Fibroblast of lung (primary cell): Measurements from ENCODE around the gene PI4K2B. TPM values are rescaled to one million over a fixed set of nuclear protein-coding genes. Genes with fewer than 3 reads are reported as not detected.
A peak's percentile ranks its signal among the peaks of the same experiment; 100 is the strongest.

Experiments
- DNase-seq, 2 donors: peaks; one replicate each; pipeline versions ENCODE4 v3.0.0 to v3.0.0-alpha.2; 2010; ENCODE audit warnings: low read depth in 2 of 2
- H2AFZ ChIP-seq: 2 replicates; pipeline ENCODE4 v1.5.1; 2012; ENCODE audit warnings: low read length, control low read depth, inconsistent platforms
- H3K27ac ChIP-seq: 2 replicates; pipeline ENCODE4 v1.5.1; 2011; ENCODE audit warnings: low read length, control low read depth; ENCODE audit not compliant: insufficient read depth
- H3K27me3 ChIP-seq: 2 replicates; pipeline ENCODE4 v1.5.1; 2011; ENCODE audit warnings: mild to moderate bottlenecking, low read length; ENCODE audit not compliant: control insufficient read depth, insufficient read depth
- H3K36me3 ChIP-seq: 2 replicates; pipeline ENCODE4 v1.5.1; 2011; ENCODE audit warnings: low read length; ENCODE audit not compliant: control insufficient read depth, insufficient read depth
- H3K4me1 ChIP-seq: 2 replicates; pipeline ENCODE4 v1.5.1; 2011; ENCODE audit warnings: low read length; ENCODE audit not compliant: control insufficient read depth, insufficient read depth; ENCODE audit errors: extremely low read depth
- H3K4me2 ChIP-seq: 2 replicates; pipeline ENCODE4 v1.5.1; 2011; ENCODE audit warnings: low read length, control low read depth; ENCODE audit not compliant: insufficient read depth; ENCODE audit errors: extremely low read depth
- H3K4me3 ChIP-seq, 4 experiments: fragments of 200-600 bp in 1 of 4; sonication (generic) in 1 of 4; replicated peaks in 1 of 4; 2 replicates each; pipeline ENCODE4 v1.5.1; 2011 to 2016; ENCODE audit warnings: low read length in 4 of 4, low read depth in 3 of 4, mild to moderate bottlenecking in 3 of 4, control low read depth in 2 of 4, inconsistent platforms in 1 of 4, mixed read lengths in 1 of 4; ENCODE audit not compliant: insufficient read depth in 1 of 4; ENCODE audit errors: control extremely low read depth in 1 of 4
- H3K79me2 ChIP-seq: 2 replicates; pipeline ENCODE4 v1.5.1; 2012; ENCODE audit warnings: mild to moderate bottlenecking, low read length, inconsistent platforms; ENCODE audit not compliant: control insufficient read depth, insufficient read depth
- H3K9ac ChIP-seq: 2 replicates; pipeline ENCODE4 v1.5.1; 2011; ENCODE audit warnings: mild to moderate bottlenecking, low read length, control low read depth; ENCODE audit not compliant: insufficient read depth
- H3K9me3 ChIP-seq: 2 replicates; pipeline ENCODE4 v1.5.1; 2012; ENCODE audit warnings: low read depth, low read length; ENCODE audit not compliant: control insufficient read depth, insufficient read depth
- H4K20me1 ChIP-seq: 2 replicates; pipeline ENCODE4 v1.5.1; 2011; ENCODE audit warnings: low read length; ENCODE audit not compliant: control insufficient read depth, insufficient read depth; ENCODE audit errors: extremely low read depth
- EZH2 ChIP-seq: IDR thresholded peaks from 2 replicates; pipeline ENCODE4 v1.5.1; 2012; ENCODE audit warnings: low read length, control low read depth, mild to moderate bottlenecking; ENCODE audit errors: missing control alignments
- polyA plus RNA-seq, 2 donors: library from polyadenylated mRNA; depleted of rRNA in 1 of 2; stranded (reverse) in 1 of 2; unstranded in 1 of 2; fragments of >200 nt; gene quantifications; 2 replicates each; pipeline ENCODE4 v1.2.1, GENCODE V29; 2011 to 2012; ENCODE audit warnings: missing spikeins in 1 of 2
- total RNA-seq: library from RNA; depleted of rRNA; stranded (reverse); fragments of >200 nt; gene quantifications from 2 replicates; pipeline ENCODE4 v1.2.1, GENCODE V29; 2014
- TF ChIP-seq, protein P1 (sequence below), 2 donors: IDR thresholded peaks in 1 of 2; conservative IDR thresholded peaks in 1 of 2; 1 replicate in 1 of 2; 2 replicates in 1 of 2; pipeline ENCODE4 v1.5.1; 2011 to 2012; ENCODE audit warnings: low read length in 2 of 2, control low read depth in 1 of 2, inconsistent platforms in 1 of 2, low read depth in 1 of 2, mild to moderate bottlenecking in 1 of 2

The PI4K2B gene
- total and polyA plus RNA-seq, 2 donors (not counting 1 experiment from before 2014, with no cell fraction given), result 21.0 to 23.9 TPM

DNA sequence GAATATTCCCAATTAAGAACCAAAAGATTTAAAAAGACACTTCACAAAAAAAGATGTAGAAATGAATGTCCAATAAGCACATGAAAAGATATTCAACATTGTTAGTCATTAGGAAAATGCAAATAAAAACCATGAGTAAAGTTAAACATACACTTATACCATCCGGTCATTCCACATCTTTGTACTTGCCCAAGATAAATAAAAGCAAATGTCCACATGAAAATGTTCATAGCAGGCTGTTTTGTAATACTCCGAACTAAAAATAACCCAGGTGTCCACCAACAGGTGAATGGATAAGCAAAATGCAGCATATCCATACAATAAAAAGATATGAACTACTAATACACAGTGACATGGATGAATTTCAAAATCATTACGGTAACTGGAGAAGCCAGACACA is 50.1 kb downstream of the PI4K2B start:
- Histone ChIP-seq H4K20me1 (no peaks in the 10 kb centered on the region), H2AFZ (no peak overlapping the region), H3K27me3 (no peaks in the 10 kb centered on the region), H3K4me1 (no peaks in the 10 kb centered on the region), H3K4me3 (no peak overlapping the region), H3K9ac (no peak overlapping the region), H3K9me3 (no peaks in the 10 kb centered on the region), H3K36me3 (no peaks in the 10 kb centered on the region), H3K79me2 (no peaks in the 10 kb centered on the region), H3K27ac (no peak overlapping the region), H3K4me2 (no peak overlapping the region)
- TF ChIP-seq, protein P1, sequence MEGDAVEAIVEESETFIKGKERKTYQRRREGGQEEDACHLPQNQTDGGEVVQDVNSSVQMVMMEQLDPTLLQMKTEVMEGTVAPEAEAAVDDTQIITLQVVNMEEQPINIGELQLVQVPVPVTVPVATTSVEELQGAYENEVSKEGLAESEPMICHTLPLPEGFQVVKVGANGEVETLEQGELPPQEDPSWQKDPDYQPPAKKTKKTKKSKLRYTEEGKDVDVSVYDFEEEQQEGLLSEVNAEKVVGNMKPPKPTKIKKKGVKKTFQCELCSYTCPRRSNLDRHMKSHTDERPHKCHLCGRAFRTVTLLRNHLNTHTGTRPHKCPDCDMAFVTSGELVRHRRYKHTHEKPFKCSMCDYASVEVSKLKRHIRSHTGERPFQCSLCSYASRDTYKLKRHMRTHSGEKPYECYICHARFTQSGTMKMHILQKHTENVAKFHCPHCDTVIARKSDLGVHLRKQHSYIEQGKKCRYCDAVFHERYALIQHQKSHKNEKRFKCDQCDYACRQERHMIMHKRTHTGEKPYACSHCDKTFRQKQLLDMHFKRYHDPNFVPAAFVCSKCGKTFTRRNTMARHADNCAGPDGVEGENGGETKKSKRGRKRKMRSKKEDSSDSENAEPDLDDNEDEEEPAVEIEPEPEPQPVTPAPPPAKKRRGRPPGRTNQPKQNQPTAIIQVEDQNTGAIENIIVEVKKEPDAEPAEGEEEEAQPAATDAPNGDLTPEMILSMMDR (conservative IDR thresholded peaks at IDR 0.05 in 1 of 2, IDR thresholded peaks at IDR 0.05 in 1 of 2; ENCODE audit: low read depth in 1 of 2, low read length in 2 of 2), result no peak
- TF ChIP-seq EZH2, result no peak
- no peak for DNase-seq

DNA sequence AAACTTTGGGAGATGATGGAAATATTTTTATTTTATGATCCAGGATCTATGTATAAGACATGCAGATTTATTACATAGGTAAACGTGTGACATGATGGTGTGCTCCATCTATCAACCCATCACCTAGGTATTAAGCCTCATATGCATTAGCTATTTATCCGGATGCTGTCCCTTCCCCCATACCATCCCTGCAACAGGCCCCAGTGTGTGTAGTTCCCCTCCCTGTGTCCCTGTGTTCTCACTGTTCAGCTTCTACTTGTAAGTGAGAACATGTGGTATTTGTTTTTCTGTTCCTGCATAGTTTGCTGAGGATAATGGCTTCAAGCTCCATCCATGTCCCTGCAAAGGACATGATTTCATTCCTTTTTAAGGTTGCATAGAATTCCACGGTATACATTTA is 50.6 kb downstream of the PI4K2B start:
- H3K9me3 ChIP-seq, result no peaks in the 10 kb centered on the region
- H3K4me3 ChIP-seq, result no peak overlapping the region
- H3K9ac ChIP-seq, result no peak overlapping the region
- H3K27ac ChIP-seq, result no peak overlapping the region
- DNase-seq, result no peak
- no peaks in the 10 kb centered on the region for H3K27me3 ChIP-seq
- no peaks in the 10 kb centered on the region for H3K4me1 ChIP-seq
- no peak overlapping the region for H3K4me2 ChIP-seq
- no peaks in the 10 kb centered on the region for H4K20me1 ChIP-seq
- TF ChIP-seq, protein P1 (conservative IDR thresholded peaks at IDR 0.05 in 1 of 2, IDR thresholded peaks at IDR 0.05 in 1 of 2; ENCODE audit: low read depth in 1 of 2, low read length in 2 of 2), result no peak
- no peak for TF ChIP-seq EZH2
- no peak overlapping the region for H2AFZ ChIP-seq
- H3K36me3 ChIP-seq, result no peaks in the 10 kb centered on the region
- no peaks in the 10 kb centered on the region for H3K79me2 ChIP-seq

DNA sequence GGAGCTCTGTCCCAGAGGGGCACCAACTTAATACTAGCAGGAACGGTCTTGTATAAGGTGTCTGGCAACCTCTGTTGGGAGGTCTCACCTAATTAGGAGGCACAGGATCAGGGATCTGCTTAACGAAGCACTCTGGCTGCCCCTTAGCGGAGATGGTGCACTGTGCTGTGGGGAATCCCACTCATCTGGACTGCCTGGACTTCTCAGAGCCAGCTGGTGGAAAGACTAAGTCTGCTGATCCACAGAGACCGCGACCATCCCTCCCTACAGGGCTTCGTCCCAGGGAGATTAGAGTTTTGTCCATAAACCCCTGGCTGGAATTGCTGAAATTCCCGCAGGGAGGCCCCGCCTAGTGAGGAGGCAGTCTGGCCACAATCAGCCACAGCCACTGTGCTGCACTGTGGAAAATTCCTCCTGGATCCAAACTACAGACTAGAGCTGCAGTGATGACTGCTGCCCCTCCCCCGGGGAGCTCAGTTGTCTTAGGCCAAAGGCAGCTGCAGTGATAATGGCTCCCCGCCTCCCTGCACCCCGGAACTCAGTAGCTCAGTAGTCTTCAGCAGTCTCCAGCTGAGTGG is 56.7 kb downstream of the PI4K2B start:
- Histone ChIP-seq H4K20me1 (no peaks in the 10 kb centered on the region), H3K4me2 (no peak overlapping the region), H3K9me3 (no peaks in the 10 kb centered on the region), H3K27me3 (no peaks in the 10 kb centered on the region), H3K27ac (no peak overlapping the region), H3K36me3 (no peaks in the 10 kb centered on the region), H3K79me2 (no peaks in the 10 kb centered on the region), H3K9ac (no peak overlapping the region), H2AFZ (no peak overlapping the region), H3K4me3 (no peak overlapping the region), H3K4me1 (no peaks in the 10 kb centered on the region)
- DNase-seq, result peak in 1 of 2 donors; percentile 5
- TF ChIP-seq EZH2, result no peak
- TF ChIP-seq, protein P1 (conservative IDR thresholded peaks at IDR 0.05 in 1 of 2, IDR thresholded peaks at IDR 0.05 in 1 of 2; ENCODE audit: low read depth in 1 of 2, low read length in 2 of 2), result no peak
